ENCODE measurements around the gene CGNL1. TPM values are rescaled to one million over a fixed set of nuclear protein-coding genes. Genes with fewer than 3 reads are reported as not detected.
A peak's percentile ranks its signal among the peaks of the same experiment; 100 is the strongest.

Gene CGNL1
- total RNA-seq, 4 donors from 2014 or later: 9.6 to 21.3 (median 13.1) TPM

GRCh38 chr15:57561041-57561711 is 184.9 kb downstream of the CGNL1 start:
- Histone ChIP-seq H3K9me3 (no peaks in the 10 kb centered on the region), H3K27ac (replicated peaks in 1 of 4) (peak overlapping the region in 3 of 4 donors; percentile 53 to 63 (median 54)), H3K4me1 (peaks cover 16 to 30% (median 21%) of the 10 kb centered on the region in 4 donors), H3K4me3 (no peak overlapping the region), H3K36me3 (no peaks in the 10 kb centered on the region), H3K27me3 (no peaks in the 10 kb centered on the region)
- DNase-seq (ENCODE audit: extremely low spot score): no peak
- 46% methylated on average over 8 of the region's 9 CpGs for WGBS
- intact Hi-C loops (cut with DNase I): loop anchor here (2.0 kb wide), 1 partner anchor 52 kb away; no protein-coding TSS in a partner anchor
- TF ChIP-seq EP300 (IDR thresholded peaks at IDR 0.05) (no peak), CTCF (IDR thresholded peaks at IDR 0.05) (peak; percentile 90 to 96 (median 95)), POLR2A (IDR thresholded peaks at IDR 0.05; ENCODE audit: low read depth) (no peak), POLR2AphosphoS5 (IDR thresholded peaks at IDR 0.05) (peak; percentile 46 to 61)

- TF ChIP-seq EP300 (IDR thresholded peaks at IDR 0.05) (no peak), POLR2AphosphoS5 (IDR thresholded peaks at IDR 0.05) (no peak), POLR2A (IDR thresholded peaks at IDR 0.05; ENCODE audit: low read depth) (no peak), CTCF (IDR thresholded peaks at IDR 0.05) (no peak)
- H3K27ac ChIP-seq (replicated peaks in 1 of 4): peak overlapping the region in 3 of 4 donors; percentile 53 to 63 (median 54)
- peaks cover 20 to 38% (median 29%) of the 10 kb centered on the region in 4 donors for H3K4me1 ChIP-seq
- H3K9me3 ChIP-seq: no peaks in the 10 kb centered on the region
- H3K36me3 ChIP-seq: no peaks in the 10 kb centered on the region
- intact Hi-C loops (cut with DNase I): no loop called here
- H3K4me3 ChIP-seq: no peak overlapping the region
- no peak for DNase-seq (ENCODE audit: extremely low spot score)
- no peaks in the 10 kb centered on the region for H3K27me3 ChIP-seq
- 65% methylated on average over 11 of the region's 11 CpGs for WGBS
Observed at GRCh38 chr15:57562196-57562769, 186.0 kb downstream of the CGNL1 start.

GRCh38 chr15:57563416-57563815 is 187.1 kb downstream of the CGNL1 start:
- TF ChIP-seq POLR2A (IDR thresholded peaks at IDR 0.05; ENCODE audit: low read depth): no peak
- no peak for TF ChIP-seq CTCF (IDR thresholded peaks at IDR 0.05)
- TF ChIP-seq POLR2AphosphoS5 (IDR thresholded peaks at IDR 0.05): no peak
- no peak for TF ChIP-seq EP300 (IDR thresholded peaks at IDR 0.05)
- H3K9me3 ChIP-seq: no peaks in the 10 kb centered on the region
- no peaks in the 10 kb centered on the region for H3K27me3 ChIP-seq
- 72% methylated on average over 6 of the region's 6 CpGs for WGBS
- no peak for DNase-seq (ENCODE audit: extremely low spot score)
- no peak overlapping the region for H3K4me3 ChIP-seq
- H3K27ac ChIP-seq (replicated peaks in 1 of 4): no peak overlapping the region
- intact Hi-C loops (cut with DNase I): no loop called here
- H3K36me3 ChIP-seq: no peaks in the 10 kb centered on the region
- peaks cover 23 to 38% (median 29%) of the 10 kb centered on the region in 4 donors for H3K4me1 ChIP-seq

GRCh38 chr15:57565311-57565710 is 189.0 kb downstream of the CGNL1 start:
- Histone ChIP-seq H3K27me3 (no peaks in the 10 kb centered on the region), H3K9me3 (no peaks in the 10 kb centered on the region), H3K27ac (replicated peaks in 1 of 4) (no peak overlapping the region), H3K4me3 (no peak overlapping the region), H3K36me3 (no peaks in the 10 kb centered on the region), H3K4me1 (peaks cover 18 to 33% (median 26%) of the 10 kb centered on the region in 4 donors)
- TF ChIP-seq EP300 (IDR thresholded peaks at IDR 0.05) (no peak), POLR2AphosphoS5 (IDR thresholded peaks at IDR 0.05) (peak in 1 of 2 donors; percentile 16)
- WGBS: 59% methylated on average over 10 of the region's 10 CpGs
- no peak for DNase-seq (ENCODE audit: extremely low spot score)
- intact Hi-C loops (cut with DNase I): no loop called here

- Histone ChIP-seq H3K27me3 (no peaks in the 10 kb centered on the region), H3K36me3 (no peaks in the 10 kb centered on the region), H3K9me3 (no peaks in the 10 kb centered on the region), H3K4me3 (no peak overlapping the region), H3K27ac (replicated peaks in 1 of 4) (no peak overlapping the region), H3K4me1 (peaks cover 13 to 18% (median 14%) of the 10 kb centered on the region in 4 donors)
- 37% methylated on average over 4 of the region's 4 CpGs for WGBS
- TF ChIP-seq POLR2AphosphoS5 (IDR thresholded peaks at IDR 0.05) (peak in 1 of 2 donors; percentile 53), EP300 (IDR thresholded peaks at IDR 0.05) (no peak)
- no peak for DNase-seq (ENCODE audit: extremely low spot score)
- intact Hi-C loops (cut with DNase I): no loop called here
Observed at GRCh38 chr15:57566834-57567233, 190.5 kb downstream of the CGNL1 start.

Data from esophagus muscularis mucosa (tissue), 4 donors.